K562 (cell line): ENCODE measurements around the gene PRKCB. TPM values are rescaled to one million over a fixed set of nuclear protein-coding genes. Genes with fewer than 3 reads are reported as not detected.

Experiments
- ATAC-seq: fragments of 200-7000 bp; cut with Tn5 transposase; 3 replicates; pipeline ENCODE4 v1.9.1; 2020; ENCODE audit warnings: moderate library complexity
- BruUV-seq: library from RNA; stranded (reverse); fragments of 400-500 nt; replicated peaks from 2 replicates; lab custom pipeline; 2021; lab: Mats Ljungman, UMichigan
- CTCF ChIA-PET: fragments of 300-600 bp; formaldehyde crosslinking; extraction: SDS; loops from one replicate; lab custom pipeline; 2021; ENCODE audit warnings: low intra/inter-chr PET ratio; lab: Yijun Ruan, JAX
- POLR2A ChIA-PET: fragments of 300-600, 350-650 bp; sonication (Branson Sonifier 250); formaldehyde crosslinking; extraction: SDS; loops from one replicate; lab custom pipeline; 2021; ENCODE audit warnings: antibody characterized with exemption, inconsistent platforms; lab: Yijun Ruan, JAX
- DNase-seq, 4 experiments: peaks; one replicate each; pipeline versions ENCODE4 v3.0.0 to v3.0.0-alpha.2; 2011 to 2018; ENCODE audit warnings: low spot score in 3 of 4, mixed read lengths in 3 of 4; ENCODE audit errors: extremely low read depth in 1 of 4
- FAIRE-seq: peaks from 2 replicates; lab custom pipeline; 2011; peaks lifted over from hg19 to GRCh38; lab: Jason Lieb, UNC
- H2AFZ ChIP-seq: 2 replicates; pipeline ENCODE4 v1.6.0; 2011; ENCODE audit warnings: low read depth, low read length, control low read depth, inconsistent platforms
- H3K27ac ChIP-seq: fragments of 200-600 bp; 3 replicates; pipeline ENCODE4 v1.8.0; 2011; ENCODE audit warnings: low read depth, mild to moderate bottlenecking, control low read depth, inconsistent platforms, low read length, moderate library complexity, mixed read lengths; ENCODE audit errors: extremely low read depth
- H3K27me3 ChIP-seq, 2 experiments: fragments of 300-600 bp in 1 of 2; 2 replicates in 1 of 2; 3 replicates in 1 of 2; pipeline versions ENCODE4 v1.6.0 to v1.8.0; 2011; ENCODE audit warnings: inconsistent platforms in 2 of 2, low read length in 2 of 2, mild to moderate bottlenecking in 1 of 2, mixed read lengths in 1 of 2, moderate library complexity in 1 of 2; ENCODE audit not compliant: control insufficient read depth in 2 of 2, insufficient read depth in 2 of 2
- H3K36me3 ChIP-seq: fragments of 300-600 bp; 3 replicates; pipeline ENCODE4 v1.8.0; 2011; ENCODE audit warnings: mild to moderate bottlenecking, low read length, inconsistent platforms; ENCODE audit not compliant: control insufficient read depth, insufficient read depth
- H3K4me1 ChIP-seq, 2 experiments: fragments of 200-600 bp in 1 of 2; replicated peaks in 1 of 2; 2 replicates in 1 of 2; 3 replicates in 1 of 2; pipeline versions ENCODE4 v1.5.1 to v1.8.0; 2011; ENCODE audit warnings: inconsistent platforms in 2 of 2, low read length in 2 of 2, mild to moderate bottlenecking in 1 of 2, mixed read lengths in 1 of 2, moderate library complexity in 1 of 2; ENCODE audit not compliant: control insufficient read depth in 2 of 2, insufficient read depth in 2 of 2
- H3K4me2 ChIP-seq: 2 replicates; pipeline ENCODE4 v1.6.1; 2011; ENCODE audit warnings: low read length, control low read depth, inconsistent platforms, mixed read lengths; ENCODE audit not compliant: insufficient read depth
- H3K4me3 ChIP-seq: fragments of 200-600 bp; sonication (generic), shearing (Covaris generic); 2 replicates; pipeline ENCODE4 v1.5.1; 2016; ENCODE audit warnings: control low read depth, inconsistent platforms
- H3K79me2 ChIP-seq: fragments of 200-600 bp; 3 replicates; pipeline ENCODE4 v1.8.0; 2011; ENCODE audit warnings: low read length, inconsistent platforms; ENCODE audit not compliant: control insufficient read depth, insufficient read depth
- H3K9ac ChIP-seq, 2 experiments: 2 replicates each; pipeline versions ENCODE4 v1.6.0 to v1.6.1; 2011; ENCODE audit warnings: low read depth in 2 of 2, low read length in 2 of 2, control low read depth in 1 of 2, inconsistent platforms in 1 of 2, mild to moderate bottlenecking in 1 of 2, mixed read lengths in 1 of 2; ENCODE audit not compliant: insufficient read depth in 1 of 2
- H3K9me1 ChIP-seq: one replicate; pipeline ENCODE4 v1.6.0; 2011; ENCODE audit warnings: inconsistent platforms, mild to moderate bottlenecking, low read length, moderate library complexity; ENCODE audit not compliant: control insufficient read depth, insufficient read depth
- H3K9me3 ChIP-seq: replicated peaks from 2 replicates; pipeline ENCODE4 v1.5.1; 2011; ENCODE audit warnings: low read depth, low read length, inconsistent platforms; ENCODE audit not compliant: control insufficient read depth, insufficient read depth
- H4K20me1 ChIP-seq: replicated peaks from 2 replicates; pipeline ENCODE4 v1.6.1; 2011; ENCODE audit warnings: low read length, inconsistent platforms, mixed read lengths; ENCODE audit not compliant: control insufficient read depth, insufficient read depth
- ARHGAP35 ChIP-seq: fragments of 450-650 bp; IDR thresholded peaks from 2 replicates; pipeline ENCODE4 v1.6.1; 2018; ENCODE audit not compliant: partially characterized antibody
- DMBX1 ChIP-seq: fragments of 250-450 bp; sonication (Bioruptor Pico); IDR thresholded peaks from 2 replicates; pipeline ENCODE4 v1.8.0; 2022; ENCODE audit warnings: inconsistent platforms, mild to moderate bottlenecking, moderate library complexity, borderline replicate concordance
- PKNOX1 ChIP-seq: fragments of 450-650 bp; IDR thresholded peaks from 2 replicates; pipeline ENCODE4 v1.6.1; 2016
- POLR2G ChIP-seq: fragments of 200-400 bp; formaldehyde crosslinking; IDR thresholded peaks from 2 replicates; pipeline ENCODE4 v1.6.1; 2017; ENCODE audit warnings: low read depth, mild to moderate bottlenecking, antibody characterized with exemption, low read length, moderate library complexity
- SRSF1 ChIP-seq: fragments of 200-400 bp; formaldehyde crosslinking; IDR thresholded peaks from 2 replicates; pipeline ENCODE4 v1.6.1; 2017; ENCODE audit warnings: mild to moderate bottlenecking, low read depth, low read length, moderate library complexity
- ZNF347 ChIP-seq: fragments of 450-650 bp; formaldehyde crosslinking; IDR thresholded peaks from 2 replicates; pipeline ENCODE4 v1.4.0; 2020; ENCODE audit warnings: low read depth, mild to moderate bottlenecking, moderate library complexity
- WGBS: fragments of 100-300 bp; shearing (Covaris generic); methylation state at CpG from one replicate; pipeline ENCODE4 v1.1.6; 2016; ENCODE audit warnings: low coverage, mixed read lengths; ENCODE audit not compliant: insufficient coverage; ENCODE audit errors: missing lambda C conversion rate; 5-methylcytosine and 5-hydroxymethylcytosine counted together
- in situ Hi-C: fragments of 300-500 bp; cut with MboI; formaldehyde crosslinking; loops from 4 replicates; pipeline ENCODE4 v1.15.0; 2018; ENCODE audit warnings: inconsistent platforms, mixed read lengths
- intact Hi-C: fragments of 100-400 bp; cut with micrococcal nuclease; formaldehyde crosslinking; loops from 2 replicates; pipeline ENCODE4 v1.14.2; 2022
- polyA plus RNA-seq, 8 experiments: library from polyadenylated mRNA; depleted of rRNA in 4 of 8; stranded (reverse) in 5 of 8; unstranded in 3 of 8; fragments of >200 nt; fragmentation: Nextera tagmentation in 2 of 8; fragmentation: Illumina TruSeq in 1 of 8; extraction: Ambion mirVana in 2 of 8; extraction: Trizol in 1 of 8; gene quantifications; 2 replicates each; pipeline versions ENCODE4 v1.2.1 to v1.2.3, GENCODE V29; 2011 to 2014; ENCODE audit warnings: inconsistent platforms in 1 of 8, missing spikeins in 1 of 8
- total RNA-seq, 7 experiments: library from RNA; depleted of rRNA in 6 of 7; stranded (reverse); fragments of >200 nt in 6 of 7; fragmentation: Illumina TruSeq in 2 of 7; extraction: Trizol in 2 of 7; gene quantifications; 2 replicates each; pipeline versions ENCODE4 v1.2.1 to v1.2.3, GENCODE V29; 2011 to 2021; ENCODE audit warnings: low replicate concordance in 1 of 7

PRKCB gene
- total and polyA plus RNA-seq, 9 of the 15 experiments (the other 6 are each of a cell fraction or from before 2014, with no cell fraction given), result 49.9 to 276 (median 148) TPM

GRCh38 chr16:24045641-24046040 lies 209.9 kb downstream of the PRKCB start (continued):
- TF ChIP-seq ZNF347, result no peak
- 0 out of 2 replicates have a peak, but pooled peaks have one; percentile 31 for TF ChIP-seq POLR2G
- TF ChIP-seq ARHGAP35, result no peak

GRCh38 chr16:24046442-24046841 lies 210.7 kb downstream of the PRKCB start:
- H3K9me3 ChIP-seq, result no peaks in the 10 kb centered on the region
- no peak for DNase-seq
- H3K79me2 ChIP-seq, result peaks cover 11% of the 10 kb centered on the region; the same call in 1 of the 3 replicates
- 77% methylated on average over 4 of the region's 4 CpGs for WGBS
- no peak overlapping the region for H3K27ac ChIP-seq
- H3K36me3 ChIP-seq, result peaks cover 89% of the 10 kb centered on the region
- in situ Hi-C loops (no loop called here), intact Hi-C loops (no loop called here)
- CTCF ChIA-PET, result interaction anchor here (1.2 kb wide), 1 partner anchor 209 kb away, joined by 3 read pairs; the partner anchor contains the start of gene CACNG3
- POLR2A ChIA-PET, result no interaction called here
- H3K9me1 ChIP-seq, result no peaks in the 10 kb centered on the region
- no peak overlapping the region for H3K4me2 ChIP-seq
- no peaks in the 10 kb centered on the region for H3K27me3 ChIP-seq
- TF ChIP-seq DMBX1 (CRISPR knock-in tag), result no peak
- peak; percentile 75 for TF ChIP-seq PKNOX1
- no peak for TF ChIP-seq SRSF1
- no peaks in the 10 kb centered on the region for H3K4me1 ChIP-seq
- H3K4me3 ChIP-seq, result no peak overlapping the region
- no peak overlapping the region for H2AFZ ChIP-seq
- FAIRE-seq, result no peak
- no peaks in the 10 kb centered on the region for H4K20me1 ChIP-seq
- H3K9ac ChIP-seq, result no peak overlapping the region
- no peak for ATAC-seq
- no TSS peak for BruUV-seq
